ENCODE measurements around the gene CUTA. TPM values are rescaled to one million over a fixed set of nuclear protein-coding genes. Genes with fewer than 3 reads are reported as not detected.
A peak's percentile ranks its signal among the peaks of the same experiment; 100 is the strongest.

Gene CUTA, protein sequence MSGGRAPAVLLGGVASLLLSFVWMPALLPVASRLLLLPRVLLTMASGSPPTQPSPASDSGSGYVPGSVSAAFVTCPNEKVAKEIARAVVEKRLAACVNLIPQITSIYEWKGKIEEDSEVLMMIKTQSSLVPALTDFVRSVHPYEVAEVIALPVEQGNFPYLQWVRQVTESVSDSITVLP
- total RNA-seq: 100 to 1,000 TPM; 162 to 169 TPM
- long read RNA-seq, transcript CUTA-210 (6 exons, 769 nt): major isoform, 31 of 58 reads
- long read RNA-seq, transcript CUTA-214 (6 exons, 661 nt): minor isoform, 5 of 58 reads
- long read RNA-seq, transcript CUTA-205 (5 exons, 1,054 nt): minor isoform, 16 of 58 reads
- long read RNA-seq, partial matches to known transcripts: 0 of 58 reads
- long read RNA-seq, other reads (novel, unspliced or antisense): 2 of 58 reads

DNA sequence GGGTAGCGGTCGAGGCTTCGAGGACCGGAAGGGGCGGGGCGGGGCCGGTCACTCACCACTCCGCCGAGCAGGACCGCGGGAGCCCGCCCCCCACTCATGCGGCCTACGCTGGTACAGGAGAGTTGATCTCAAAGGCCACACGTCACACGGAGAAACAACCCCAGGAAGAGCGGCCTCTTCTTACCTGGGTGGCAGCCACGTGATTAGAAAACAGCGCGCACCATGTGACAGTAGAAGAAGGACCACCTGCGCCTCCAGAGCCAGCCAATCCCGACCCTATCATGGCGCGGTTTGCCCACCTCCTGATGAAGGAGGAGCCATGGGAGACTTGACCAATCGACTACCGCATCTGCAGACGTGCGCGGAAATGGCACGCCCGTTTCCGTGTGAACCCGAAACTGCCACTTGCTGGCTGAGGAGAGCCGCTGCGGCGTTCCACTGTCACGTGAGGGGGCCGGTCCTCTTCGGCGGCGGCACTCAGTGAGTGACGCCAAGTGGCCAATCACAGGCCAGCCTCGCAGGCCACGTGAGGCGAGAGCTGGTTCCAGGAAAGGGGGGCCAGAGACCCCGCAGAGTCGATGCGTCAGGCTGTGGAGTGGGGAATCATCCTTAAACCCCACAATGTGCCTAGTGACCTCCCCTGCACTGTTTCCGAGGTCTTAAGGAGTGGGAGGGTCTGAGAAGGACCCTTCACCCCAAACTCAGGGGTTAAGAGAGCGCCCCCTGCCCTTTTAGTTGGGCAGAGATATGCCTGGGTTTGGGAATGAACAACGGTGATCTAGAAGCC is at the start of gene CUTA:
Gene CUTA (minus strand): TSS at position 205 of the 787 bp plus-strand sequence. CDS start 107 bp downstream, at position 98.
- DNase-seq (peak; percentile 98 to 100), ATAC-seq (peak; percentile 92)
- intact Hi-C loops (cut with DNase I, micrococcal nuclease): no loop called here

DNA sequence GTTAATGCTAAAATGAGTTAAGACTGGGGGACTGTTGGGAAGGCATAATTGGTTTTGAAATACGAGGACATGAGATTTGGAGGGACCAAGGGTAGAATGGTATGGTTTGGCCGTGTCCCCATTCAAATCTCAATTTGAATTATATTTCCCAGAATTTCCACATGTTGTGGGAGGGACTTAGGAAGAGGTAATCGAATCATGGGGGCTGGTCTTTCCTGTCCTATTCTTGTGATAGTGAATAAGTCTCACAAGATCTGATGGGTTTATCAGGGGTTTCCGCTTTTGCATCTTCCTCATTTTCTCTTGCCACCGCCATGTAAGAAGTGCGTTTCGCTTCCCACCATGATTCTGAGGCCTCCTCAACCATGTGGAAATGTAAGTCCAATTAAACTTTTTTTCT is 49.2 kb upstream of the CUTA start:
- intact Hi-C loops (cut with DNase I, micrococcal nuclease): no loop called here
- ATAC-seq (no peak), DNase-seq (no peak)

DNA sequence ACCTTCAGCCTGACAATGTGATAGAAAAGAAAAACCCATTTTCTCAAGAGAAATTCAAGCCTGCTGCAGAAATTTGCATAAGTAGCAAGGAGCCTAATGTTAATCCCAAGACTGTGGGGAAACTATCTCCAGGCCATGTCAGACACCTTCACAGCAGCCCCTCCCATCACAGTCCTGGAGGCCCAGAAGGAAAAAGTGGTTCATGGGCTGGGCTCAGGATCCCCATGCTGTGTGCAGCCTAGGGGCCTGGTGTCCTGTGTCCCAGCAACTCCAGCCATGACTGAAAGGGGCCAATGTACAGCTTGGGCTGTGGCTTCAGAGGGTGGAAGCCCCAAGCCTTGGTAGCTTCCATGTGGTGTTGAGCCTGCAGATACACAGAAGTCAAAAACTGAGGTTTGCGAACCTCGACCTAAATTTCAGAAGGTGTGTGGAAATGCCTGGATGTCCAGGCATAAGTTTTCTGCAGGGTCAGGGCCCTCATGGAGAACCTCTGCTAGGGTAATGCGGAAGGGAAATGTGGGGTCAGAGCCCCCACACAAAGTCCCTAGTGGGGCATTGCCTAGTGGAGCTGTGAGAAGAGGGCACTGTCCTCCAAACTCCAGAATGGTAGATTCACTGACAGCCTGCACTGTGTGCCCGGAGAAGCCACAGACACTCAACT is 48.3 kb upstream of the CUTA start:
- intact Hi-C loops (cut with DNase I, micrococcal nuclease): no loop called here
- DNase-seq (no peak), ATAC-seq (no peak)

DNA sequence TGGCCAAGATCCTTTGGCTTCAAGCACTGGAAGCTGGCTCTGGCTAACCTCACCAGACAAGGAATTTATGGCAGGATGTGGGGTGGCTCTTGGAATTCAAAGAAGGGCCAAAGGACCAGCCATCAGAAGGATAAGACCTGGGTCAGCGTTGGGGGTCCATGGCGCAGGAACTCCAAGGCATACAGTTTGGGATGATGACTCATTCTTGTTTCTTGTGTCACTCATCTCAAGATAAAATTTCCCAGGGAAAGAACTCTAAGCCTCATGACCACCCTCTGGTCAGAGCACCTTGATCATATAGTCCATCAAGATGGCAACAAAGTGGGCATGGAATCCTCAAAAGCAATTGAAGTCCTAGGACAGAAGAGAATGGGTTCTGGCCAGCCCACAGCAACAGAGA is 41.3 kb upstream of the CUTA start:
- intact Hi-C loops (cut with DNase I, micrococcal nuclease): loop anchor here in 1 of 2 donors (10.0 kb wide), 1 partner anchor 74 kb away; no protein-coding TSS in a partner anchor
- DNase-seq: no peak
- no peak for ATAC-seq

DNA sequence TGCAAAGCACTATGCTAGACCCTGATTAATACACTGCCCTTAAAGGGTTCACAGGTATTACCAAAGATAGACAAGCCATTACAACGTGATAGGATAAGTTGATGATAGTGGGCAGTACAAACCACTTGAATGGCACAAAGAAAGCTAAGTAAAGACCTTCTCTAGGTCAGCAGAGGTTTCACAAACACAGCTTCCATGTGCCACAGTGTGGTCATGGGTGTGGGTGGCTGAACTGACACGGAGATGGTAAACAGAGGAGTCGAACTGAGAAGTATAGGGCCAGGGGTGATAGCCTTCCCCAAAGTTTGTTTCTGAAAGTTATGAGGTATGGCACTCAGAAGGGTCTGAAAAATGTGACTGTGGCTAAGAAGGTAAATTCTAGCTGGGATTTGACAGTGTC is 40.8 kb upstream of the CUTA start:
- no peak for ATAC-seq
- no peak for DNase-seq
- intact Hi-C loops (cut with DNase I, micrococcal nuclease): loop anchor here in 1 of 2 donors (10.0 kb wide), 1 partner anchor 74 kb away; no protein-coding TSS in a partner anchor

DNA sequence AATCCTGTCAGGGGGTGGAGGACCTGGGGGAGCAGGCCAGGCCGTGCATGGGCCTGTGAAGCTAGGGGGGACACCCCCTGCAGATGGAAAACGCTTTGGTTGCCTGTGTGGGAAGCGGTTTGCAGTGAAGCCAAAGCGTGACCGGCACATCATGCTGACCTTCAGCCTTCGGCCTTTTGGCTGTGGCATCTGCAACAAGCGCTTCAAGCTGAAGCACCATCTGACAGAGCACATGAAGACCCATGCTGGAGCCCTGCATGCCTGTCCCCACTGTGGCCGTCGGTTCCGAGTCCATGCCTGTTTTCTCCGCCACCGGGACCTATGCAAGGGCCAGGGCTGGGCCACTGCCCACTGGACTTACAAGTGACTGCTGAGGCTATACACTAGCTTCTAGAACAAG is 38.2 kb upstream of the CUTA start:
- intact Hi-C loops (cut with DNase I, micrococcal nuclease): loop anchor here in 1 of 2 donors (10.0 kb wide), 1 partner anchor 71 kb away; no protein-coding TSS in a partner anchor
- no peak for ATAC-seq

DNA sequence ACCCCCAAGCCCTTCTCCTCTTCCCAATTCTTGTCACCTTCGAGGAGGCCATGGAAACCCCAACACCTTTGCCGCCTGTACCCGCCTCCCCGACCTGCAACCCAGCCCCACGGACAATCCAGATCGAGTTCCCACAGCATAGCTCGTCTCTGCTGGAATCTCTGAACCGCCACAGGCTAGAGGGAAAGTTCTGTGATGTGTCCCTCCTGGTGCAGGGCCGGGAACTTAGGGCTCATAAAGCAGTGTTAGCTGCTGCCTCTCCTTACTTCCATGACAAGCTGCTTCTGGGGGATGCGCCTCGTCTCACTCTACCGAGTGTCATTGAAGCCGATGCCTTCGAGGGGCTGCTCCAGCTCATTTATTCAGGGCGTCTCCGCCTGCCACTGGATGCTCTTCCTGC is 37.1 kb upstream of the CUTA start:
- DNase-seq (no peak), ATAC-seq (no peak)
- intact Hi-C loops (cut with DNase I, micrococcal nuclease): loop anchor here in 1 of 2 donors (10.0 kb wide), 1 partner anchor 70 kb away; no protein-coding TSS in a partner anchor

More for the DNA sequence above, 38.2 kb upstream of the CUTA start:
- no peak for DNase-seq

DNA sequence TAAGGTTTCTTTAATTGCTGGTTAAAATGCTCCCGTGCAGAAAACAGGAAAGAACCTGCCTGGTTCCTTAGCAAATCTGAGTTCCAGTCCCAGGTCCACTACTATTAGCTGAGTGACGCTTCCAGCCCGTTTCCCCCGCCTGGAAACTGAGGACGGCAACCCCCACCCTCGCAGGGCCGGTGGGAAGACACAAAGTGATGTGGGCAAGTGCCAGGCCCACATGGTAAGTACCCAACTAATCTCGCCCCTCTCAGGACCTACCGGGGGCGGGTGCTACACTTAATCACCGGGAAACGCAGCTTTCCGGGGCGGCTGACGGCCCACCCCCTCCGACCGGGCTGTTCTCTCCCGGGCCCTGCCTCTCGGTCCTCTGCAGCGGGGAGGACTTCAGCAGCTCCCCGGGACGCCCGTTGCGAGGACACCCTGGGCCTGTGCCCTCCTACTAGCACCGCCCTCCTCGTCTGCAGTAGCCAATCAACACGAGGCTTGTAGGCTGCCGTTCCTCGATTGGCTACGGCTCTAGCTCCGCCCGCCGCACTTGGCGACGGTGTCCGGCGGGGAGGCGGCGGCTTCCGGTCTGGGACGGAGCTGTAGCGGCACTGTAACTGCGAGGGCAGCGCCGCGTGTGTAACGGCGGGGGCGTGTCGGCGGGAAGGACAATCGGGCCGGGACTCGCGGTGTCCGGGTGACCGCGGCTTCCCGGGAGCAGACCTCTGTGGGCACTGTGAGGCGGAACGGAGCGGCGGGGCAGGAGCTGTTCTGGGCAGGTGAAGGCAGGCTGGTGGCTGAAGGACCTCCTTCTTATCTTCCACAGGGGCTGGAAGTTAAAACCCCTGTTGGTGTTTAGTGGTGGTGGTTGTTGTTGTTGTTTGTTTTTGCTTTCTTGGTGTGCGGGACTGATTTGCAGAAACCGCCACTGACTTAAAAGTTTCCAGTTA is 36.4 kb upstream of the CUTA start, which contains the start of gene ZBTB9:
Gene ZBTB9 (plus strand): TSS at position 568 of the 938 bp plus-strand sequence. CDS start 525 bp downstream, outside the sequence.
- intact Hi-C loops (cut with DNase I, micrococcal nuclease): loop anchor here in 1 of 2 donors (10.0 kb wide), 1 partner anchor 69 kb away; no protein-coding TSS in a partner anchor
- ATAC-seq (peak; percentile 99), DNase-seq (peak; percentile 97 to 98)

DNA sequence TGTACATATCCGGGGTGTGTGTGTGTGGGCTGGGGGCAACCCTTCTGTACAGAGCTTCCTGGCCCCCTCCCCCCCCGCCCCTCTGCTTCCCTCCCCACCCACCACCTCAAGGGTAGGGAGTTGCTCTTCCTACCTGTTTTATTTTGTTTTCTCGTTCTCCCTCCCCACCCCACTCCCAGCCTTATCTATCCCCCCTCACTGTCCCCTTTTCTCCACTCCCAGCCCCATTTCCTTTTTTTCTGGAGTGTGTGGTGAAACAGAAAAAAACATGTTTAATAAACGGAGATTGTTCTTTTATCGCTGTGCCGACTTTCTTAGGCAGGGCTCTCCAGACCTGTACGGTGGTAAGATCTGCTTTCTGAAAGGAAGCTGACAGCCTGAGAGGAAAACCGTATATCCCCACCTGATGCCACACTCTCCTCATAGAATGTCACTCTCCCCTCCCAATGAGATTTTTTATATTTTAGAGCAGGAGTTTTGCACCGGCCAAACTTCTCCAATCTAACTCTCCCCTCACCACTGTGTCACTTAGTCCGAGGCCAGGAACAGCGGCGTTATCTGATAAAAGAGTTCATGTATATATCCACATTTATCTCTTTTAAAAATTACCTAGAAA is 35.6 kb upstream of the CUTA start:
- ATAC-seq (no peak), DNase-seq (no peak)
- intact Hi-C loops (cut with DNase I, micrococcal nuclease): loop anchor here in 1 of 2 donors (10.0 kb wide), 1 partner anchor 69 kb away; no protein-coding TSS in a partner anchor

DNA sequence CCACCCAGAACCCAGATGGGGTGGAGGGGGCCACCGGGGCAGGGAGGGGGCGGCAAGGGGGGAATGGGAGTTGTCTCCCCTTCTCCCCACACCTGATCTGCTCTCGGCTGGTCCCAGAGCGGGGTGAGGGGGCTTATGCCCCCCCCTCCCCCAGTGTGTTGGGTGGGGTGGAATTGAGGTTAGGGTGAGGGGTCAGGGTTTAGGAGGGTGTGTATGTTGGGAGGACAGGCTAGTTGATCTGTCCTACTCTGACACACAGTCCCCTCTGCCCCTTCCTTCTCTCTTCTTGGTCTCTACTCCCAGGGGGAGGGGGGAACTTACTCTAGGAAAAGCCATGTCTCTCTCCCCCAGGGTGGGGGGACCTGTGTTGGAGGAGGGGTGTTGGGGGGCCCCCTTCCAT is 34.6 kb upstream of the CUTA start:
- no peak for ATAC-seq
- no peak for DNase-seq
- intact Hi-C loops (cut with DNase I, micrococcal nuclease): loop anchor here in 1 of 2 donors (10.0 kb wide), 1 partner anchor 68 kb away; no protein-coding TSS in a partner anchor

DNA sequence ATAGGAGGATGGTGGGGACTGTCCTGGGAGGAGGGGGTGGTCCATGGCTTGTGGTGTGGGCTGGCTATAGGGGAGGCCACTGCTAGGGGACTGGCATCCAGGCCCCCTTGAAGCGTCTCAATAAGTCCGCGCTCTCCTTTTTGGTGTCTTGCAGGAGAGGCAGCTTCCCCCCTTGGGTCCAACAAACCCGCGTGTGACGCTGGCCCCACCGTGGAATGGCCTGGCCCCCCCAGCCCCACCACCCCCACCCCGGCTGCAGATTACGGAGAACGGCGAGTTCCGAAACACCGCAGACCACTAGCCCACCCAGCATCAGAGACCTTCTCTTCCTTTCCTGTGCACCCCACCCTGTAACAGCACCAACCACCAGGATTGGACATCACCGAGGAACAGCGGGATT is 33.7 kb upstream of the CUTA start:
- intact Hi-C loops (cut with DNase I, micrococcal nuclease): loop anchor here in 1 of 2 donors (10.0 kb wide), 1 partner anchor 67 kb away; no protein-coding TSS in a partner anchor
- no peak for ATAC-seq
- DNase-seq: no peak

DNA sequence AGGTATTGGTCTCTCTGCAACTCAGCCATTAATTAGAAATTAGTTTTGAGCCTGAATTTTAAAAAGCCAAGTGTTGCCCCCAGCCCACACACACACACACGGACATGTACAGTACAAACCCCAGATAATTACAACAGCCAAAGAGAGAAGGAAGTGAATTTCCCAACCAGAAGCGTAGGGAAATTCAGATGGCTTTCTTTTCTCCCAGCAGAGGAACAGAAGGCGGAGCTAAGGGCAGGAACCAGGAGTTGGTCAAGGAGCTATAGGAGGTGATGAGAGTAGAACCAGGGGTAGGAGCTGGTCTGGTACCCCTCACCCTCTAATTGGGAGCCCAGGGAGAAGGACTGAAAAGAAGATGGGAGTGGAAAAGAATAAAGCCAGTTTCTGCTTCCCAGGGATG is 32.5 kb upstream of the CUTA start:
- ATAC-seq: no peak
- DNase-seq: no peak
- intact Hi-C loops (cut with DNase I, micrococcal nuclease): loop anchor here in 1 of 2 donors (10.0 kb wide), 1 partner anchor 66 kb away; no protein-coding TSS in a partner anchor

DNA sequence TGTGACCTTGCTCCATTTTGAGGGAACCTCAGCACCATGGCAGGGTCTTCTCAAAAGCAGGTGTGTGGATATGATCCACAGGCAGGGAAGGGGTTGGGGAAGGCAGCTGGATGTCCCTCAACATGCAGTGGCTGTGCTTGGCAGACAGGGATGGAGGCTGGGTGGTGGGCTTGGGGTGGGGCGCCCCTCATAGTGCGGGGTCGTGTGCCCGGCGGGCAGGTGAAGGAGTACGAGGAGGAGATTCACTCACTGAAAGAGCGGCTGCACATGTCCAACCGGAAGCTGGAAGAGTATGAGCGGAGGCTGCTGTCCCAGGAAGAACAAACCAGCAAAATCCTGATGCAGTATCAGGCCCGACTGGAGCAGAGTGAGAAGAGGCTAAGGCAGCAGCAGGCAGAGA is 28.4 kb upstream of the CUTA start:
- intact Hi-C loops (cut with DNase I, micrococcal nuclease): no loop called here
- ATAC-seq (no peak), DNase-seq (no peak)

DNA sequence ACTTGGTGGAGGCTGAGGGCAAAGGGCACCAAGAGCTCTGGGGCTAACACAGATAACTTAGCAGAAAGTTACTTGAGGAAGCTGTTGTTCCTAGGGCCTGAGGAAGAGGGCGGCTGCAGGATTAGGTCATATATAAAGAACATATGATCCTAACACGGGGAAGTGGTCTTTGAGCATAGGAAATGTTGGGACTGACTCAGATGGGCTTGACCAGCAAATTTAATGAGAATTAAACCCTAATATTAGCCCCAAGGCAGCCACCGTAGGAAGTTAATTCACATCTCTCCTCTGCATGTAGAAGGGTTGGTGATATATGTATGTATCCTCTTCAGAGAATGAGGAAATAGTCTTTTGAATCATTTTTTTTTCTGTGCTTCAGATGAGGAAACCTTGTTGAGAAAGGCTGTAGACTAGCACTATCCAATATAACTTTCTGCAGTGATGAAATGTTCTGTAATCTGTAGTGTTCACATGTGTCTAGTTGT is 27.3 kb upstream of the CUTA start:
- no peak for DNase-seq
- intact Hi-C loops (cut with DNase I, micrococcal nuclease): no loop called here
- no peak for ATAC-seq

DNA sequence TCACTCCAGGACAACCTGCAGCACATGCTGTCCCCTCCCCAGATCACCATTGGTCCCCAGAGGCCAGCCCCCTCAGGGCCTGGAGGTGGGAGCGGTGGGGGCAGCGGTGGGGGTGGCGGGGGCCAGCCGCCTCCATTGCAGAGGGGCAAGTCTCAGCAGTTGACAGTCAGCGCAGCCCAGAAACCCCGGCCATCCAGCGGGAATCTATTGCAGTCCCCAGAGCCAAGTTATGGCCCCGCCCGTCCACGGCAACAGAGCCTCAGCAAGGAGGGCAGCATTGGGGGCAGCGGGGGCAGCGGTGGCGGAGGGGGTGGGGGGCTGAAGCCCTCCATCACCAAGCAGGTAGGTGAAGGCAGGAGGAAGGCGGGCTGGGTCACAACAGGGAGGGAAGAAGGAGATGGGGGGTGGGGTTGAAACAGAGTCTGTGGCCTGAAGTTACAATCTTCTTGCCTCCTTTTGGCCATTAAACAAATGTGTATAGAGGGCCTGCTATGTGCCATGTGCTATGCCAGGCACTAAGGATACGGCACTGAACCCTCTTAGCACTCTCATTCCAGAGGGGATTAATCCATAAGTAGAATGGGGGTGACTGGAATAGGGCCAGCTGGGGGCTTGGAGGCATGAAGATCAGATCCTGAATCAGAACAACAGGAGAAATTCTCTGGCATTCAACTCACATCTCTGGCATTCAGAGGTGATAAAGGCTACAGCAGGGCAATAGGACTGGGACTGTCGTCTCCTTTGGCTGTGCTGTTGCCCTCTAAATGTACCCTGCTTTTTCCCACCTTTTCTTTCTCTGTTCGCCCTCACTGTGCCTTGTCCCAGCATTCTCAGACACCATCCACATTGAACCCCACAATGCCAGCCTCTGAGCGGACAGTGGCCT is 26.0 kb upstream of the CUTA start:
- DNase-seq (no peak), ATAC-seq (no peak)
- intact Hi-C loops (cut with DNase I, micrococcal nuclease): no loop called here

DNA sequence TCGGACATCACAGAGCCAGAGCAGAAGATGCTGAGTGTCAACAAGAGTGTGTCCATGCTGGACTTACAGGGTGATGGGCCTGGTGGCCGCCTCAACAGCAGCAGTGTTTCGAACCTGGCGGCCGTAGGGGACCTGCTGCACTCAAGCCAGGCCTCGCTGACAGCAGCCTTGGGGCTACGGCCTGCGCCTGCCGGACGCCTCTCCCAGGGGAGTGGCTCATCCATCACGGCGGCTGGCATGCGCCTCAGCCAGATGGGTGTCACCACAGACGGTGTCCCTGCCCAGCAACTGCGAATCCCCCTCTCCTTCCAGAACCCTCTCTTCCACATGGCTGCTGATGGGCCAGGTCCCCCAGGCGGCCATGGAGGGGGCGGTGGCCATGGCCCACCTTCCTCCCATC is 25.1 kb upstream of the CUTA start:
- intact Hi-C loops (cut with DNase I, micrococcal nuclease): no loop called here
- ATAC-seq (no peak), DNase-seq (no peak)

All from left colon (tissue), 2 donors.